C4-2B (cell line): ENCODE data around the gene TAS1R1.

Source experiments
- H3K27ac ChIP-seq: fragments of 450-650 bp; 2 replicates; pipeline ENCODE4 v1.5.1; 2017
- CTCF ChIP-seq: fragments of 450-650 bp; conservative IDR thresholded peaks from 2 replicates; pipeline ENCODE4 v1.5.1; 2017; ENCODE audit warnings: mild to moderate bottlenecking
- ZFX ChIP-seq: fragments of 450-650 bp; IDR thresholded peaks from 2 replicates; pipeline ENCODE4 v1.6.1; 2017

TAS1R1 gene

GRCh38 chr1:6513320-6513801 lies 41.7 kb upstream of the TAS1R1 start:
- TF ChIP-seq CTCF (no peak), ZFX (no peak)
- no peak overlapping the region for H3K27ac ChIP-seq

GRCh38 chr1:6515771-6516170 lies 39.3 kb upstream of the TAS1R1 start:
- TF ChIP-seq CTCF (no peak), ZFX (no peak)
- H3K27ac ChIP-seq: no peak overlapping the region

GRCh38 chr1:6517435-6517851 lies 37.7 kb upstream of the TAS1R1 start:
- no peak overlapping the region for H3K27ac ChIP-seq
- TF ChIP-seq CTCF (no peak), ZFX (no peak)

- no peak overlapping the region for H3K27ac ChIP-seq
These were observed 35.6 kb upstream of the TAS1R1 start for GRCh38 chr1:6519491-6519934.

GRCh38 chr1:6519935-6520671 lies 35.0 kb upstream of the TAS1R1 start:
- no peak overlapping the region for H3K27ac ChIP-seq
- no peak for TF ChIP-seq ZFX

More at GRCh38 chr1:6519491-6519934, 35.6 kb upstream of the TAS1R1 start:
- no peak for TF ChIP-seq ZFX
- TF ChIP-seq CTCF: no peak

GRCh38 chr1:6521536-6521935 lies 33.6 kb upstream of the TAS1R1 start:
- TF ChIP-seq CTCF (no peak), ZFX (no peak)
- H3K27ac ChIP-seq: no peak overlapping the region

GRCh38 chr1:6523566-6523965 lies 31.5 kb upstream of the TAS1R1 start:
- TF ChIP-seq ZFX (no peak), CTCF (peak; percentile 68)
- H3K27ac ChIP-seq: no peak overlapping the region

GRCh38 chr1:6526316-6526715 lies 28.8 kb upstream of the TAS1R1 start:
- no peak overlapping the region for H3K27ac ChIP-seq
- TF ChIP-seq CTCF: no peak
- no peak for TF ChIP-seq ZFX
